IPS-18a (cell line): Measurements from ENCODE around the gene PSMC2.

Experiments
- H3K27ac ChIP-seq: one replicate; pipeline ENCODE4 v1.5.1; 2013; ENCODE audit warnings: low read length
- H3K27me3 ChIP-seq: one replicate; pipeline ENCODE4 v1.6.1; 2013; ENCODE audit warnings: mild to moderate bottlenecking, low read length; ENCODE audit not compliant: control insufficient read depth, insufficient read depth
- H3K36me3 ChIP-seq: one replicate; pipeline ENCODE4 v1.6.1; 2013; ENCODE audit warnings: low read depth, low read length; ENCODE audit not compliant: control insufficient read depth
- H3K4me1 ChIP-seq: one replicate; pipeline ENCODE4 v1.6.1; 2013; ENCODE audit warnings: low read depth, low read length; ENCODE audit not compliant: control insufficient read depth
- H3K4me3 ChIP-seq: one replicate; pipeline ENCODE4 v1.5.1; 2013; ENCODE audit warnings: low read length
- H3K9ac ChIP-seq: one replicate; pipeline ENCODE4 v1.6.1; 2013; ENCODE audit warnings: mild to moderate bottlenecking, low read length, moderate library complexity
- H3K9me3 ChIP-seq: one replicate; pipeline ENCODE4 v1.6.1; 2013; ENCODE audit warnings: low read depth, low read length; ENCODE audit not compliant: control insufficient read depth

Gene PSMC2

GRCh38 chr7:103341466-103341865, 6.0 kb upstream of the PSMC2 start:
- Histone ChIP-seq H3K27me3 (no peaks in the 10 kb centered on the region), H3K4me3 (no peak overlapping the region), H3K36me3 (peaks cover 42% of the 10 kb centered on the region), H3K27ac (no peak overlapping the region), H3K9me3 (no peaks in the 10 kb centered on the region), H3K9ac (no peak overlapping the region), H3K4me1 (peaks cover 4% of the 10 kb centered on the region)

GRCh38 chr7:103343332-103343731, 4.1 kb upstream of the PSMC2 start:
- H3K9ac ChIP-seq = peak overlapping the region; percentile 85
- H3K27ac ChIP-seq = no peak overlapping the region
- H3K4me3 ChIP-seq = peak overlapping the region; percentile 81
- peaks cover 28% of the 10 kb centered on the region for H3K36me3 ChIP-seq
- no peaks in the 10 kb centered on the region for H3K9me3 ChIP-seq
- H3K4me1 ChIP-seq = peaks cover 4% of the 10 kb centered on the region
- H3K27me3 ChIP-seq = no peaks in the 10 kb centered on the region

GRCh38 chr7:103343758-103344452, 3.5 kb upstream of the PSMC2 start:
- H3K9me3 ChIP-seq = no peaks in the 10 kb centered on the region
- peaks cover 28% of the 10 kb centered on the region for H3K36me3 ChIP-seq
- peak overlapping the region; percentile 81 for H3K4me3 ChIP-seq
- H3K27me3 ChIP-seq = no peaks in the 10 kb centered on the region
- H3K27ac ChIP-seq = peak overlapping the region; percentile 28
- peaks cover 6% of the 10 kb centered on the region for H3K4me1 ChIP-seq
- peak overlapping the region; percentile 85 for H3K9ac ChIP-seq

DNA sequence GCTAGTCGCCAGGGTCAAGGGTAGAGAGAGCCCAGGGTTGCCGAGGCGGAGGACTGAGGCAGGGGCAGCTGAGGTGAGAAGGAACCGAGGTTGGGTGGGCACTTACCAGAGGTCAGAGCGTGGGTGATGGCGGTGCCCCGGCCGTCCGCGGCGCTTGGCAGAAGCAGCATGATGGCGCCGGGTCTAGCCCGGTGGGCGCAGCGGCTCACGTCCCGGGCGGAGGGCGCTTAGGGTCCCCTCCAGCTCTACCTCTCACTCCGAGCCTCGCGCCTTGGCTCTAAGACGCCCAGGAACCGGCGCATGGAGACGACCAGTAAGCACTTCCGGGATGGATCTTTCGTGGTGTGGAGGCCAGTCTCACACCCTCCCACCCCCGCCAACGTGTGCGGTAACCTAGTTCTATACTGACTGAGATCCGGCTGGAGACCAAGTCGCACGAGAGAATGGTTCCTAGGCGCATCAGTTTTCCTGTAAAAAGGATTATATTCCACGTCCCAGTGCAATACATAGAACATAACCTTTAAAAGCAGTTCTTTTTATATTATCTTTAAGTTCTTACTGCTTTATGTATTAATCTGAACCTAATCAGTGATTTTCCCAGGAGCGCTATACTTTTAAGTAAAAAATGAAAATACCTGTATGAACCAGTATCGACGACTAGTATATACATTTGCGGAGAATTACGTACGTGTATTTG, 2.8 kb upstream of the PSMC2 start, which contains the start of gene DNAJC2:
Gene DNAJC2, minus strand, starts transcription at position 315 of the 697 bp plus-strand sequence. Its CDS starts 145 bp downstream, at position 170.
- H3K4me3 ChIP-seq = peak within 1 kb of the TSS; percentile 81
- peaks cover 21% of the 10 kb centered on the region for H3K36me3 ChIP-seq

GRCh38 chr7:103346396-103346795, 1.0 kb upstream of the PSMC2 start:
- Histone ChIP-seq H3K9me3 (no peaks in the 10 kb centered on the region), H3K27ac (no peak overlapping the region)

More for the DNA sequence above, 2.8 kb upstream of the PSMC2 start, which contains the start of gene DNAJC2:
- Histone ChIP-seq H3K27ac (peak within 1 kb of the TSS; percentile 28), H3K4me1 (peaks cover 9% of the 10 kb centered on the region), H3K9ac (peak within 1 kb of the TSS; percentile 85), H3K27me3 (no peaks in the 10 kb centered on the region), H3K9me3 (no peaks in the 10 kb centered on the region)

GRCh38 chr7:103348452-103348851, 1.0 kb downstream of the PSMC2 start:
- no peaks in the 10 kb centered on the region for H3K27me3 ChIP-seq
- H3K9me3 ChIP-seq = no peaks in the 10 kb centered on the region
- peaks cover 9% of the 10 kb centered on the region for H3K36me3 ChIP-seq
- peak overlapping the region; percentile 98 for H3K4me3 ChIP-seq
- peaks cover 5% of the 10 kb centered on the region for H3K4me1 ChIP-seq
- peak overlapping the region; percentile 26 for H3K9ac ChIP-seq
- H3K27ac ChIP-seq = no peak overlapping the region

More at GRCh38 chr7:103346396-103346795, 1.0 kb upstream of the PSMC2 start:
- Histone ChIP-seq H3K4me1 (peaks cover 9% of the 10 kb centered on the region), H3K27me3 (no peaks in the 10 kb centered on the region), H3K9ac (no peak overlapping the region), H3K36me3 (peaks cover 7% of the 10 kb centered on the region), H3K4me3 (no peak overlapping the region)

DNA sequence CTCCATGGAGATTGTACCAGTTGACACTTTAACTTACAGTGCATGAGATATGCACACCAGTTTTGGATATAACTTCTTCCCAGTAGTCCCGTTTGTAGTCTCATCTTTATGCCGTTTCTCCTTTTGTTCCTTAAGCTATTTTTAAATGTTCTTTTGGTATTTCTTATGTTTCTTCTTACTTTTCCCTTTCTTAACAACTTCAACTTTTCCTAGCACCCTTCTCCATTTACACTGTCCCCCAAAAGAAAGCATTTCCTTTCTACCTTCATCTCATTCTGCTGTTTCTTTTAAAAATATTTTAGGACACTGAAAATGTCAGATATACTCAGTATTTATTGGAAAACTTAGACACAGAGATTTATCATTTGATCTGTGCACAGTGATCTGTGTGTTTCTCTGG, 1.5 kb downstream of the PSMC2 start:
- Histone ChIP-seq H3K36me3 (peaks cover 9% of the 10 kb centered on the region), H3K9ac (peak overlapping the region; percentile 26), H3K4me1 (peaks cover 5% of the 10 kb centered on the region), H3K9me3 (no peaks in the 10 kb centered on the region), H3K27ac (no peak overlapping the region), H3K4me3 (peak overlapping the region; percentile 98), H3K27me3 (no peaks in the 10 kb centered on the region)

DNA sequence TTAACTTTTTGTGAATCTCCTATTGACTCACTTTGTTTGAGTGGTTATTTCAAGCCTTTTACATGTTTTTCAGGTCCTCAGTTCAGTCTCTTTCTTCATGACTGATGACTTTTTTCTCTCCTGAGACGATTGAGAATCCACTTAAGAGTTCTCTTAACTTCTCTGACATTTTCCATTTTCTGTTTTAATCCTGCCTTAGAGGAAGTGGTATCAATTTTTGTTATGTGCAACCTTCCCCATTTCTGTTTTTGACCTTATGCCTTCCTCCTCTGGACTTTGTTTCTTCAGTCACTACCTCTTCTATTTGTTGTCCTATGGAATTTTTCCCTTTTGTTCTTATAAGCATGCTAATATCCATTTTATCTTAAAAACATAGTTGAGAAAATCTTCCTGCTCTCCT, 2.4 kb downstream of the PSMC2 start:
- Histone ChIP-seq H3K4me3 (no peak overlapping the region), H3K4me1 (peaks cover 5% of the 10 kb centered on the region), H3K9me3 (no peaks in the 10 kb centered on the region), H3K27me3 (no peaks in the 10 kb centered on the region), H3K36me3 (peaks cover 14% of the 10 kb centered on the region), H3K9ac (no peak overlapping the region), H3K27ac (no peak overlapping the region)

GRCh38 chr7:103369432-103369831, 22.0 kb downstream of the PSMC2 start:
- H3K9me3 ChIP-seq = no peaks in the 10 kb centered on the region
- no peak overlapping the region for H3K9ac ChIP-seq
- H3K27me3 ChIP-seq = no peaks in the 10 kb centered on the region
- peaks cover 48% of the 10 kb centered on the region for H3K36me3 ChIP-seq
- H3K4me1 ChIP-seq = no peaks in the 10 kb centered on the region
- no peak overlapping the region for H3K4me3 ChIP-seq
- H3K27ac ChIP-seq = no peak overlapping the region

GRCh38 chr7:103373866-103374643, 26.6 kb downstream of the PSMC2 start:
- Histone ChIP-seq H3K27ac (no peak overlapping the region), H3K9me3 (no peaks in the 10 kb centered on the region), H3K9ac (no peak overlapping the region), H3K4me3 (no peak overlapping the region), H3K27me3 (no peaks in the 10 kb centered on the region), H3K36me3 (peaks cover 5% of the 10 kb centered on the region), H3K4me1 (no peaks in the 10 kb centered on the region)

DNA sequence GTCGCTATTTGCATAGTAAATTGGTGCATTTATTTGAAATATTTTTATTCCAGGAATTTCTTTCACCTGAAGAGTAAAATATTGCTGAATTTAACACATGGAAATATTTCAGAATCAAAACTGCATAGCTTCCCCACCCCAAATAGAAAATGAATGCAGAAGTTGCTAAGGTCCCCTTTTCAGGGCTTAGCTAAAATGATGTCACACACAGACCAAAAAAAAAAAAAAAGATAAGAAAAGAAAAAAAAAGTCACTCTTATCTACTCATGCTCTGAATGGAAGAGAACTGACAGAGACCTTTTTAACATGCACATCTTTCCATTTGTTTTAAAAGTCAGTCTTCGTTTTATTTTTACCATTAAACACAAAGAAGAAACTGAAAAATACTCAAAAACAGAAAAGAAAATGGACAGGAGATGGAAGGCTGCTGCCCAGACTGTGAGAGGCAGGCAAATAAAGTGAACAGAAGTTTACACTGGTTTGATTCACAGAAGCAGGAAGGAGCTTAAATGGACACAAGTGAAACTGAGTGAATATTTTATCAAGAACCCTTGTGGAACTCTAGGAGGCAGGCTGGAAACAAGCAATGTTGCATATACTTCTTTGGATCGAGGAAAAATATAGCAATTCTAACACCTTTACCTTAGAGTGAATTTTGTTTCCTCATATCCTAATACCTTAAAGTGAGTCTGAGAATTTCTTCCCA, 32.0 kb downstream of the PSMC2 start:
- no peak overlapping the region for H3K4me3 ChIP-seq
- H3K36me3 ChIP-seq = no peaks in the 10 kb centered on the region
- H3K4me1 ChIP-seq = no peaks in the 10 kb centered on the region
- H3K9me3 ChIP-seq = no peaks in the 10 kb centered on the region
- no peak overlapping the region for H3K9ac ChIP-seq
- H3K27me3 ChIP-seq = no peaks in the 10 kb centered on the region
- H3K27ac ChIP-seq = no peak overlapping the region
